Bronchial epithelial cell (primary cell): ENCODE data around the gene CDH20. TPM values are rescaled to one million over a fixed set of nuclear protein-coding genes. Genes with fewer than 3 reads are reported as not detected.

Experiments used
- DNase-seq: peaks from one replicate; pipeline ENCODE4 v3.0.0-alpha.2; 2010; ENCODE audit warnings: low read depth
- FAIRE-seq: peaks from 2 replicates; lab custom pipeline; 2011; peaks lifted over from hg19 to GRCh38; lab: Jason Lieb, UNC
- H3K27me3 ChIP-seq: 2 replicates; pipeline ENCODE4 v1.5.1; 2011; ENCODE audit warnings: low read length; ENCODE audit not compliant: control insufficient read depth, insufficient read depth
- H3K36me3 ChIP-seq: 2 replicates; pipeline ENCODE4 v1.5.1; 2011; ENCODE audit warnings: low read length; ENCODE audit not compliant: control insufficient read depth, insufficient read depth
- H3K4me3 ChIP-seq: 2 replicates; pipeline ENCODE4 v1.5.1; 2011; ENCODE audit warnings: mild to moderate bottlenecking, low read depth, low read length, control low read depth
- CTCF ChIP-seq: IDR thresholded peaks from 2 replicates; pipeline ENCODE4 v1.5.1; 2011; ENCODE audit warnings: mild to moderate bottlenecking, moderate library complexity, low read length, control low read depth, inconsistent platforms; ENCODE audit not compliant: insufficient read depth, severe bottlenecking
- total RNA-seq: library from RNA; depleted of rRNA; stranded (reverse); fragments of >200 nt; gene quantifications from 2 replicates; pipeline ENCODE4 v1.2.1, GENCODE V29; 2014

CDH20 gene
- total RNA-seq, 1 donor from 2014 or later, result not detected

- TF ChIP-seq CTCF, result no peak
- no peak for DNase-seq
- Histone ChIP-seq H3K36me3 (no peaks in the 10 kb centered on the region), H3K27me3 (no peaks in the 10 kb centered on the region), H3K4me3 (no peak overlapping the region)
- FAIRE-seq, result no peak
Observed at GRCh38 chr18:61426492-61427053, 93.3 kb downstream of the CDH20 start.

- Histone ChIP-seq H3K36me3 (no peaks in the 10 kb centered on the region), H3K27me3 (no peaks in the 10 kb centered on the region), H3K4me3 (no peak overlapping the region)
- DNase-seq (no peak), FAIRE-seq (no peak)
- TF ChIP-seq CTCF, result no peak
Observed at GRCh38 chr18:61428266-61428665, 95.0 kb downstream of the CDH20 start.

- no peak overlapping the region for H3K4me3 ChIP-seq
- TF ChIP-seq CTCF, result no peak
- H3K36me3 ChIP-seq, result no peaks in the 10 kb centered on the region
- no peak for FAIRE-seq
- H3K27me3 ChIP-seq, result no peaks in the 10 kb centered on the region
- DNase-seq, result no peak
Observed at GRCh38 chr18:61432590-61432989, 99.4 kb downstream of the CDH20 start.

GRCh38 chr18:61435064-61435652 is 101.9 kb downstream of the CDH20 start:
- DNase-seq (peak; percentile 18), FAIRE-seq (no peak)
- no peaks in the 10 kb centered on the region for H3K36me3 ChIP-seq
- TF ChIP-seq CTCF, result peak; percentile 41
- H3K4me3 ChIP-seq, result no peak overlapping the region
- H3K27me3 ChIP-seq, result no peaks in the 10 kb centered on the region

- TF ChIP-seq CTCF, result no peak
- Histone ChIP-seq H3K36me3 (no peaks in the 10 kb centered on the region), H3K4me3 (no peak overlapping the region), H3K27me3 (no peaks in the 10 kb centered on the region)
- DNase-seq (no peak), FAIRE-seq (no peak)
Observed at GRCh38 chr18:61443081-61443725, 110.0 kb downstream of the CDH20 start.
